GM19025 (cell line): ENCODE measurements around the gene HIVEP1.

Experiments
- ATAC-seq: cut with Tn5 transposase; IDR thresholded peaks from one replicate; pipeline ENCODE4 v1.9.1; 2021; ENCODE audit warnings: mild to moderate bottlenecking, low read depth, moderate library complexity; ENCODE audit not compliant: unreplicated experiment

The HIVEP1 gene

GRCh38 chr6:12039540-12040459 lies 27.7 kb downstream of the HIVEP1 start:
- ATAC-seq = no peak

- no peak for ATAC-seq
Measured at GRCh38 chr6:12047304-12047703, 35.2 kb downstream of the HIVEP1 start.

GRCh38 chr6:12047792-12048432 lies 35.8 kb downstream of the HIVEP1 start:
- no peak for ATAC-seq

- no peak for ATAC-seq
Measured at GRCh38 chr6:12048609-12049008, 36.5 kb downstream of the HIVEP1 start.

GRCh38 chr6:12049165-12049564 lies 37.1 kb downstream of the HIVEP1 start:
- ATAC-seq = no peak

GRCh38 chr6:12051861-12052368 lies 39.8 kb downstream of the HIVEP1 start:
- peak; percentile 78 for ATAC-seq

GRCh38 chr6:12058172-12058961 lies 46.3 kb downstream of the HIVEP1 start:
- ATAC-seq = no peak

- ATAC-seq = peak; percentile 88
Measured at GRCh38 chr6:12060780-12061609, 48.9 kb downstream of the HIVEP1 start.

- no peak for ATAC-seq
Measured at GRCh38 chr6:12062605-12063004, 50.5 kb downstream of the HIVEP1 start.

GRCh38 chr6:12064131-12064530 lies 52.0 kb downstream of the HIVEP1 start:
- no peak for ATAC-seq

- no peak for ATAC-seq
Measured at GRCh38 chr6:12064538-12065071, 52.5 kb downstream of the HIVEP1 start.

GRCh38 chr6:12065321-12066140 lies 53.4 kb downstream of the HIVEP1 start:
- no peak for ATAC-seq

- ATAC-seq = no peak
Measured at GRCh38 chr6:12066297-12066696, 54.2 kb downstream of the HIVEP1 start.

GRCh38 chr6:12068899-12069557 lies 56.9 kb downstream of the HIVEP1 start:
- ATAC-seq = no peak

- ATAC-seq = no peak
Measured at GRCh38 chr6:12069891-12070529, 57.9 kb downstream of the HIVEP1 start.

GRCh38 chr6:12071064-12071615 lies 59.0 kb downstream of the HIVEP1 start:
- no peak for ATAC-seq

GRCh38 chr6:12075067-12075563 lies 63.0 kb downstream of the HIVEP1 start:
- no peak for ATAC-seq
